GM23338 (cell line): ENCODE measurements around the gene LMOD1. TPM values are rescaled to one million over a fixed set of nuclear protein-coding genes. Genes with fewer than 3 reads are reported as not detected.

Experiments
- ATAC-seq: fragments of 200-7000 bp; cut with Tn5 transposase; 3 replicates; pipeline ENCODE4 v1.9.1; 2020
- DNase-seq: peaks from one replicate; pipeline ENCODE4 v3.0.0-alpha.2; 2015; ENCODE audit warnings: low spot score
- H2AFZ ChIP-seq: fragments of 200-600 bp; sonication (generic); 2 replicates; pipeline ENCODE4 v1.8.0; 2016; ENCODE audit warnings: antibody characterized with exemption, mild to moderate bottlenecking, moderate library complexity
- H3F3A ChIP-seq: fragments of 200-600 bp; sonication (generic); replicated peaks from 2 replicates; pipeline ENCODE4 v1.8.0; 2017; ENCODE audit warnings: antibody characterized with exemption, mixed run types, low read depth
- H3K27ac ChIP-seq: fragments of 200-600 bp; sonication (generic); 2 replicates; pipeline ENCODE4 v1.6.1; 2016; ENCODE audit warnings: low read depth
- H3K27me3 ChIP-seq: fragments of 200-600 bp; sonication (generic); 2 replicates; pipeline ENCODE4 v1.8.0; 2016; ENCODE audit warnings: mild to moderate bottlenecking, mixed run types, moderate library complexity; ENCODE audit not compliant: insufficient read depth
- H3K36me3 ChIP-seq: fragments of 200-600 bp; sonication (generic); 2 replicates; pipeline ENCODE4 v1.8.0; 2016; ENCODE audit warnings: mild to moderate bottlenecking; ENCODE audit not compliant: insufficient read depth
- H3K4me1 ChIP-seq: fragments of 200-600 bp; sonication (generic); 2 replicates; pipeline ENCODE4 v1.8.0; 2016; ENCODE audit warnings: mild to moderate bottlenecking, moderate library complexity; ENCODE audit not compliant: insufficient read depth
- H3K4me2 ChIP-seq: fragments of 200-600 bp; sonication (generic); 2 replicates; pipeline ENCODE4 v1.7.1; 2017; ENCODE audit warnings: mixed run types
- H3K4me3 ChIP-seq: fragments of 200-600 bp; sonication (generic); 2 replicates; pipeline ENCODE4 v1.6.1; 2016; ENCODE audit warnings: mixed run types
- H3K79me2 ChIP-seq: fragments of 200-600 bp; sonication (generic); replicated peaks from 2 replicates; pipeline ENCODE4 v1.8.0; 2017; ENCODE audit warnings: mild to moderate bottlenecking; ENCODE audit not compliant: insufficient read depth
- H3K9me2 ChIP-seq: fragments of 200-600 bp; sonication (generic); 2 replicates; pipeline ENCODE4 v1.8.0; 2017; ENCODE audit not compliant: insufficient read depth
- H4K20me1 ChIP-seq: fragments of 200-600 bp; sonication (generic); replicated peaks from 2 replicates; pipeline ENCODE4 v1.8.0; 2017; ENCODE audit warnings: mild to moderate bottlenecking; ENCODE audit not compliant: insufficient read depth
- H3K27ac Mint-ChIP-seq: 2 replicates; pipeline ENCODE4 v1.8.0; 2020; ENCODE audit warnings: inconsistent platforms, mild to moderate bottlenecking, moderate library complexity, mixed read lengths
- H3K27me3 Mint-ChIP-seq: 3 replicates; pipeline ENCODE4 v1.8.0; 2022; ENCODE audit warnings: low read depth, mild to moderate bottlenecking, moderate library complexity, mixed read lengths, inconsistent platforms; ENCODE audit not compliant: insufficient read depth, poor library complexity
- H3K36me3 Mint-ChIP-seq: 3 replicates; pipeline ENCODE4 v1.8.0; 2021; ENCODE audit warnings: low read depth, mild to moderate bottlenecking, inconsistent platforms, moderate library complexity, mixed read lengths
- H3K4me1 Mint-ChIP-seq: 3 replicates; pipeline ENCODE4 v1.8.0; 2020; ENCODE audit warnings: mild to moderate bottlenecking, inconsistent platforms, mixed read lengths
- H3K4me3 Mint-ChIP-seq: 3 replicates; pipeline ENCODE4 v1.8.0; 2021; ENCODE audit warnings: moderate library complexity, mild to moderate bottlenecking, inconsistent platforms, mixed read lengths
- H3K9me3 Mint-ChIP-seq: 3 replicates; pipeline ENCODE4 v1.8.0; 2020; ENCODE audit warnings: moderate library complexity, mild to moderate bottlenecking, inconsistent platforms, mixed read lengths
- CREB1 ChIP-seq: fragments of 250-450 bp; sonication (Bioruptor Pico); IDR thresholded peaks from 2 replicates; pipeline ENCODE4 v1.5.0; 2020; ENCODE audit warnings: low read depth, mild to moderate bottlenecking, moderate library complexity
- EZH2 ChIP-seq: fragments of 200-600 bp; sonication (generic); IDR thresholded peaks from one replicate; pipeline ENCODE4 v1.8.0; 2017; ENCODE audit warnings: antibody characterized with exemption, mild to moderate bottlenecking, low read depth; ENCODE audit not compliant: unreplicated experiment
- EZH2phosphoT487 ChIP-seq: fragments of 200-600 bp; sonication (generic); IDR thresholded peaks from one replicate; pipeline ENCODE4 v1.8.1; 2018; ENCODE audit warnings: antibody characterized with exemption; ENCODE audit not compliant: unreplicated experiment
- JUNB ChIP-seq: IDR thresholded peaks from one replicate; pipeline ENCODE4 v1.6.1; 2016; ENCODE audit warnings: antibody characterized with exemption; ENCODE audit not compliant: unreplicated experiment
- NANOG ChIP-seq: IDR thresholded peaks from 2 replicates; pipeline ENCODE4 v1.6.1; 2016; ENCODE audit warnings: antibody characterized with exemption, borderline replicate concordance
- POLR2AphosphoS5 ChIP-seq: IDR thresholded peaks from 2 replicates; pipeline ENCODE4 v1.6.1; 2016; ENCODE audit warnings: antibody characterized with exemption, low read depth
- STAT1 ChIP-seq: IDR thresholded peaks from one replicate; pipeline ENCODE4 v1.6.1; 2016; ENCODE audit warnings: antibody characterized with exemption; ENCODE audit not compliant: unreplicated experiment
- ZNF331 ChIP-seq: fragments of 250-450 bp; sonication (Bioruptor Pico); IDR thresholded peaks from 2 replicates; pipeline ENCODE4 v1.5.0; 2020; ENCODE audit warnings: low read depth, mild to moderate bottlenecking, moderate library complexity
- polyA plus RNA-seq: library from polyadenylated mRNA; unstranded; fragments of >200 nt; fragmentation: Nextera tagmentation; extraction: Ambion mirVana; gene quantifications from 2 replicates; pipeline ENCODE4 v1.2.1, GENCODE V29; 2016
- total RNA-seq: library from RNA; depleted of rRNA; stranded (reverse); fragments of >200 nt; shearing (Covaris generic); gene quantifications from 2 replicates; pipeline ENCODE4 v1.2.3, GENCODE V29; 2014
- TF ChIP-seq, protein P1 (sequence below), 2 experiments: fragments of 200-600 bp in 1 of 2; sonication (generic) in 1 of 2; conservative IDR thresholded peaks; 2 replicates each; pipeline versions ENCODE4 v1.5.1 to v1.6.1; 2016 to 2017; ENCODE audit warnings: antibody characterized with exemption in 2 of 2, low read depth in 2 of 2, mild to moderate bottlenecking in 2 of 2, moderate library complexity in 1 of 2
- TF ChIP-seq, protein P2 (sequence below): IDR thresholded peaks from one replicate; pipeline ENCODE4 v1.6.1; 2018; ENCODE audit warnings: antibody characterized with exemption; ENCODE audit not compliant: unreplicated experiment
- TF ChIP-seq, protein P3 (sequence below): IDR thresholded peaks from 2 replicates; pipeline ENCODE4 v1.6.1; 2016; ENCODE audit warnings: antibody characterized with exemption
- TF ChIP-seq, protein P4 (sequence below): fragments of 250-450 bp; sonication (Bioruptor Pico); IDR thresholded peaks from 2 replicates; pipeline ENCODE4 v1.5.0; 2020; ENCODE audit warnings: mild to moderate bottlenecking, moderate library complexity

The LMOD1 gene
- total and polyA plus RNA-seq, 2 experiments from 2014 or later: 0.74 to 1.7 TPM

DNA sequence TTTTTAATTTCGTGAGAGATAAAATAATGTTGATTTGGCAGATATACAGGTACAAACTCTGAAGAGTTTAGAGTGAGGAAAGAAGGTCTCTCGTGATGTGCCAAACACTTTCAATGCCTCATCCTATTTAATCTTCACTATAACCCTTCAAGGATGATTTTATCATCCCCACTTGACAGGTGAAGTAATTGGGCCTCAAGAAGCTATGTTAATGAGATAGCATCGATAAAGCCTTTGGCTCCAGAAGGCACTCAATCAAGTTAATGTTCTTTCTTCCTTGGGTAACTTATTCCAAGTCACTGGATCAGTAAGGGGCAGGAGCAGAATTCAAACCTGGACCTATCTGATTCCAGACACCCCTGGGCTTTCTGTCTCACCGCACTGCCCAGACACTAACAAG, 7.2 kb downstream of the LMOD1 start (continued):
- TF ChIP-seq EZH2phosphoT487: no peak
- TF ChIP-seq NANOG: no peak
- no peak for TF ChIP-seq EZH2
- TF ChIP-seq JUNB: no peak
- no peak for TF ChIP-seq CREB1 (CRISPR knock-in tag)
- TF ChIP-seq, protein P1, sequence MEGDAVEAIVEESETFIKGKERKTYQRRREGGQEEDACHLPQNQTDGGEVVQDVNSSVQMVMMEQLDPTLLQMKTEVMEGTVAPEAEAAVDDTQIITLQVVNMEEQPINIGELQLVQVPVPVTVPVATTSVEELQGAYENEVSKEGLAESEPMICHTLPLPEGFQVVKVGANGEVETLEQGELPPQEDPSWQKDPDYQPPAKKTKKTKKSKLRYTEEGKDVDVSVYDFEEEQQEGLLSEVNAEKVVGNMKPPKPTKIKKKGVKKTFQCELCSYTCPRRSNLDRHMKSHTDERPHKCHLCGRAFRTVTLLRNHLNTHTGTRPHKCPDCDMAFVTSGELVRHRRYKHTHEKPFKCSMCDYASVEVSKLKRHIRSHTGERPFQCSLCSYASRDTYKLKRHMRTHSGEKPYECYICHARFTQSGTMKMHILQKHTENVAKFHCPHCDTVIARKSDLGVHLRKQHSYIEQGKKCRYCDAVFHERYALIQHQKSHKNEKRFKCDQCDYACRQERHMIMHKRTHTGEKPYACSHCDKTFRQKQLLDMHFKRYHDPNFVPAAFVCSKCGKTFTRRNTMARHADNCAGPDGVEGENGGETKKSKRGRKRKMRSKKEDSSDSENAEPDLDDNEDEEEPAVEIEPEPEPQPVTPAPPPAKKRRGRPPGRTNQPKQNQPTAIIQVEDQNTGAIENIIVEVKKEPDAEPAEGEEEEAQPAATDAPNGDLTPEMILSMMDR (conservative IDR thresholded peaks at IDR 0.05; ENCODE audit: low read depth in 2 of 2): no peak
- TF ChIP-seq, protein P2, sequence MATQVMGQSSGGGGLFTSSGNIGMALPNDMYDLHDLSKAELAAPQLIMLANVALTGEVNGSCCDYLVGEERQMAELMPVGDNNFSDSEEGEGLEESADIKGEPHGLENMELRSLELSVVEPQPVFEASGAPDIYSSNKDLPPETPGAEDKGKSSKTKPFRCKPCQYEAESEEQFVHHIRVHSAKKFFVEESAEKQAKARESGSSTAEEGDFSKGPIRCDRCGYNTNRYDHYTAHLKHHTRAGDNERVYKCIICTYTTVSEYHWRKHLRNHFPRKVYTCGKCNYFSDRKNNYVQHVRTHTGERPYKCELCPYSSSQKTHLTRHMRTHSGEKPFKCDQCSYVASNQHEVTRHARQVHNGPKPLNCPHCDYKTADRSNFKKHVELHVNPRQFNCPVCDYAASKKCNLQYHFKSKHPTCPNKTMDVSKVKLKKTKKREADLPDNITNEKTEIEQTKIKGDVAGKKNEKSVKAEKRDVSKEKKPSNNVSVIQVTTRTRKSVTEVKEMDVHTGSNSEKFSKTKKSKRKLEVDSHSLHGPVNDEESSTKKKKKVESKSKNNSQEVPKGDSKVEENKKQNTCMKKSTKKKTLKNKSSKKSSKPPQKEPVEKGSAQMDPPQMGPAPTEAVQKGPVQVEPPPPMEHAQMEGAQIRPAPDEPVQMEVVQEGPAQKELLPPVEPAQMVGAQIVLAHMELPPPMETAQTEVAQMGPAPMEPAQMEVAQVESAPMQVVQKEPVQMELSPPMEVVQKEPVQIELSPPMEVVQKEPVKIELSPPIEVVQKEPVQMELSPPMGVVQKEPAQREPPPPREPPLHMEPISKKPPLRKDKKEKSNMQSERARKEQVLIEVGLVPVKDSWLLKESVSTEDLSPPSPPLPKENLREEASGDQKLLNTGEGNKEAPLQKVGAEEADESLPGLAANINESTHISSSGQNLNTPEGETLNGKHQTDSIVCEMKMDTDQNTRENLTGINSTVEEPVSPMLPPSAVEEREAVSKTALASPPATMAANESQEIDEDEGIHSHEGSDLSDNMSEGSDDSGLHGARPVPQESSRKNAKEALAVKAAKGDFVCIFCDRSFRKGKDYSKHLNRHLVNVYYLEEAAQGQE: no peak
- TF ChIP-seq, protein P3, sequence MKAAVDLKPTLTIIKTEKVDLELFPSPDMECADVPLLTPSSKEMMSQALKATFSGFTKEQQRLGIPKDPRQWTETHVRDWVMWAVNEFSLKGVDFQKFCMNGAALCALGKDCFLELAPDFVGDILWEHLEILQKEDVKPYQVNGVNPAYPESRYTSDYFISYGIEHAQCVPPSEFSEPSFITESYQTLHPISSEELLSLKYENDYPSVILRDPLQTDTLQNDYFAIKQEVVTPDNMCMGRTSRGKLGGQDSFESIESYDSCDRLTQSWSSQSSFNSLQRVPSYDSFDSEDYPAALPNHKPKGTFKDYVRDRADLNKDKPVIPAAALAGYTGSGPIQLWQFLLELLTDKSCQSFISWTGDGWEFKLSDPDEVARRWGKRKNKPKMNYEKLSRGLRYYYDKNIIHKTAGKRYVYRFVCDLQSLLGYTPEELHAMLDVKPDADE: no peak

DNA sequence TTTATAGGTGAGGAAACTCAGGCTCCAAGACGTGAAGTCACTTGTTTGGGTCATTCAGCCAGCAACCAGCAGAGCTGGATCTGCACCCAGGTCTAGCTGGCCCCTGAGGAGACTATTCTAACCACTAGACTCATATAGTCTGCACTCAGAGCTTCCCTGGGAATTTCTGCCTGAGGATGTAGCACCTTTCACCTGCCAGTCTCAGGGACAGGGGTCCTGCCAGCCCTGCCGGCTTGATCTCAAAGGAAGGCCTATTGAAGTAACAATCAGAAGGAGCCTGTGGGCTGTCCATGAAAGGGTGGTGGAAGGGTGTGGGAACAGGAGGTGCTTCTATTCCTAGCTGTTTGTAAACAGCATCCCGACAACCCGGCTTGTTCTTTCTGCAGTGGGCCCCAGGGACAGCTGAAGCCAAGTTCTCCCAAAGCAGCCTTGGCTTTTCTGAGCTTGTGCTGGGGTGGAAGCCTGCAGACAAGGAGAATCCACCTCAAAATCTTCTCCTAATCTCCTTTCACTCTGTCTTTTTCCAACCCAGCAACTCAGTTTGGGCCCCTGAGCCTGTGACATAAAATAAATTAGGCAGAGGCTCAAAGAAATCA, 7.8 kb downstream of the LMOD1 start:
- Mint-ChIP-seq H3K4me3 (no peak overlapping the region), H3K9me3 (no peaks in the 10 kb centered on the region), H3K36me3 (no peaks in the 10 kb centered on the region), H3K4me1 (peaks cover 10% of the 10 kb centered on the region), H3K27ac (no peak overlapping the region), H3K27me3 (peaks cover 2% of the 10 kb centered on the region)
- DNase-seq (no peak), ATAC-seq (no peak)
- H3K4me2 ChIP-seq: no peak overlapping the region
- no peaks in the 10 kb centered on the region for H3K9me2 ChIP-seq
- no peak overlapping the region for H2AFZ ChIP-seq
- no peak overlapping the region for H3K4me3 ChIP-seq
- no peak overlapping the region for H3K27ac ChIP-seq
- no peaks in the 10 kb centered on the region for H3K79me2 ChIP-seq
- H3F3A ChIP-seq: peaks cover 8% of the 10 kb centered on the region; the same call in 1 of the 2 replicates
- H3K4me1 ChIP-seq: peaks cover 4% of the 10 kb centered on the region; the same call in 1 of the 2 replicates
- no peaks in the 10 kb centered on the region for H3K36me3 ChIP-seq
- no peaks in the 10 kb centered on the region for H4K20me1 ChIP-seq
- H3K27me3 ChIP-seq: no peaks in the 10 kb centered on the region
- TF ChIP-seq POLR2AphosphoS5 (no peak), ZNF331 (CRISPR knock-in tag) (no peak), STAT1 (no peak), JUNB (no peak)
- TF ChIP-seq, protein P3: no peak
- TF ChIP-seq, protein P4, sequence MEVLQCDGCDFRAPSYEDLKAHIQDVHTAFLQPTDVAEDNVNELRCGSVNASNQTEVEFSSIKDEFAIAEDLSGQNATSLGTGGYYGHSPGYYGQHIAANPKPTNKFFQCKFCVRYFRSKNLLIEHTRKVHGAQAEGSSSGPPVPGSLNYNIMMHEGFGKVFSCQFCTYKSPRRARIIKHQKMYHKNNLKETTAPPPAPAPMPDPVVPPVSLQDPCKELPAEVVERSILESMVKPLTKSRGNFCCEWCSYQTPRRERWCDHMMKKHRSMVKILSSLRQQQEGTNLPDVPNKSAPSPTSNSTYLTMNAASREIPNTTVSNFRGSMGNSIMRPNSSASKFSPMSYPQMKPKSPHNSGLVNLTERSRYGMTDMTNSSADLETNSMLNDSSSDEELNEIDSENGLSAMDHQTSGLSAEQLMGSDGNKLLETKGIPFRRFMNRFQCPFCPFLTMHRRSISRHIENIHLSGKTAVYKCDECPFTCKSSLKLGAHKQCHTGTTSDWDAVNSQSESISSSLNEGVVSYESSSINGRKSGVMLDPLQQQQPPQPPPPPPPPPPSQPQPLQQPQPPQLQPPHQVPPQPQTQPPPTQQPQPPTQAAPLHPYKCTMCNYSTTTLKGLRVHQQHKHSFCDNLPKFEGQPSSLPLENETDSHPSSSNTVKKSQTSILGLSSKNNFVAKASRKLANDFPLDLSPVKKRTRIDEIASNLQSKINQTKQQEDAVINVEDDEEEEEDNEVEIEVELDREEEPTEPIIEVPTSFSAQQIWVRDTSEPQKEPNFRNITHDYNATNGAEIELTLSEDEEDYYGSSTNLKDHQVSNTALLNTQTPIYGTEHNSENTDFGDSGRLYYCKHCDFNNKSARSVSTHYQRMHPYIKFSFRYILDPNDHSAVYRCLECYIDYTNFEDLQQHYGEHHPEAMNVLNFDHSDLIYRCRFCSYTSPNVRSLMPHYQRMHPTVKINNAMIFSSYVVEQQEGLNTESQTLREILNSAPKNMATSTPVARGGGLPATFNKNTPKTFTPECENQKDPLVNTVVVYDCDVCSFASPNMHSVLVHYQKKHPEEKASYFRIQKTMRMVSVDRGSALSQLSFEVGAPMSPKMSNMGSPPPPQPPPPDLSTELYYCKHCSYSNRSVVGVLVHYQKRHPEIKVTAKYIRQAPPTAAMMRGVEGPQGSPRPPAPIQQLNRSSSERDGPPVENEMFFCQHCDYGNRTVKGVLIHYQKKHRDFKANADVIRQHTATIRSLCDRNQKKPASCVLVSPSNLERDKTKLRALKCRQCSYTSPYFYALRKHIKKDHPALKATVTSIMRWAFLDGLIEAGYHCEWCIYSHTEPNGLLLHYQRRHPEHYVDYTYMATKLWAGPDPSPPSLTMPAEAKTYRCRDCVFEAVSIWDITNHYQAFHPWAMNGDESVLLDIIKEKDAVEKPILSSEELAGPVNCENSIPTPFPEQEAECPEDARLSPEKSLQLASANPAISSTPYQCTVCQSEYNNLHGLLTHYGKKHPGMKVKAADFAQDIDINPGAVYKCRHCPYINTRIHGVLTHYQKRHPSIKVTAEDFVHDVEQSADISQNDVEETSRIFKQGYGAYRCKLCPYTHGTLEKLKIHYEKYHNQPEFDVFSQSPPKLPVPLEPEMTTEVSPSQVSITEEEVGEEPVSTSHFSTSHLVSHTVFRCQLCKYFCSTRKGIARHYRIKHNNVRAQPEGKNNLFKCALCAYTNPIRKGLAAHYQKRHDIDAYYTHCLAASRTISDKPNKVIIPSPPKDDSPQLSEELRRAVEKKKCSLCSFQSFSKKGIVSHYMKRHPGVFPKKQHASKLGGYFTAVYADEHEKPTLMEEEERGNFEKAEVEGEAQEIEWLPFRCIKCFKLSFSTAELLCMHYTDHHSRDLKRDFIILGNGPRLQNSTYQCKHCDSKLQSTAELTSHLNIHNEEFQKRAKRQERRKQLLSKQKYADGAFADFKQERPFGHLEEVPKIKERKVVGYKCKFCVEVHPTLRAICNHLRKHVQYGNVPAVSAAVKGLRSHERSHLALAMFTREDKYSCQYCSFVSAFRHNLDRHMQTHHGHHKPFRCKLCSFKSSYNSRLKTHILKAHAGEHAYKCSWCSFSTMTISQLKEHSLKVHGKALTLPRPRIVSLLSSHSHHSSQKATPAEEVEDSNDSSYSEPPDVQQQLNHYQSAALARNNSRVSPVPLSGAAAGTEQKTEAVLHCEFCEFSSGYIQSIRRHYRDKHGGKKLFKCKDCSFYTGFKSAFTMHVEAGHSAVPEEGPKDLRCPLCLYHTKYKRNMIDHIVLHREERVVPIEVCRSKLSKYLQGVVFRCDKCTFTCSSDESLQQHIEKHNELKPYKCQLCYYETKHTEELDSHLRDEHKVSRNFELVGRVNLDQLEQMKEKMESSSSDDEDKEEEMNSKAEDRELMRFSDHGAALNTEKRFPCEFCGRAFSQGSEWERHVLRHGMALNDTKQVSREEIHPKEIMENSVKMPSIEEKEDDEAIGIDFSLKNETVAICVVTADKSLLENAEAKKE: no peak
